ENCODE results near the gene IGFL3.

The IGFL3 gene

DNA sequence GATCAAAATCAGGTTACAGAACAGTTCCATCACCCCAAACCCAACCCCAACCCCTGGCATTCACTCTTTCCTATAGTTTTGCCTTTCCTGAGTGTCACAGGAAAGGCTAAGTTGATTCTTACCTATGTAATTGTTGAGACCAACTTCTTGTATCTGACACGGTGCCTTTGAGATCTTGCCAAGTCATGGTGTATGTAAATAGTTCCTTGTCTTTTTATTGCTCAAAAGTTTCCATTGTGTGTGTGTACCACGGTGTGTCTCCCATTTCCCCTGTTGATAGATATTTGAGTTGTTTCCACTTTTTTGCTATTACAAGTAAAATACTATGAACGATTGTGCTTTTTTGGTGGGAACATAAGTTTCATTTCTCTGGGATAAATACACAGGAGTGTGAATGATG lies 20.3 kb upstream of the IGFL3 start:
- TF ChIP-seq POLR2AphosphoS5 (IDR thresholded peaks at IDR 0.05; ENCODE audit: low read depth, low read length) (no peak), FOXP2 (optimal IDR thresholded peaks at IDR 0.05; ENCODE audit: borderline replicate concordance, extremely low read depth, extremely low read length, insufficient read depth) (no peak), TAF1 (IDR thresholded peaks at IDR 0.05; ENCODE audit: borderline replicate concordance, insufficient read depth, low read length) (no peak), SIN3A (IDR thresholded peaks at IDR 0.05; ENCODE audit: borderline replicate concordance, insufficient read depth, low read length) (no peak)
- TF ChIP-seq, protein P1, sequence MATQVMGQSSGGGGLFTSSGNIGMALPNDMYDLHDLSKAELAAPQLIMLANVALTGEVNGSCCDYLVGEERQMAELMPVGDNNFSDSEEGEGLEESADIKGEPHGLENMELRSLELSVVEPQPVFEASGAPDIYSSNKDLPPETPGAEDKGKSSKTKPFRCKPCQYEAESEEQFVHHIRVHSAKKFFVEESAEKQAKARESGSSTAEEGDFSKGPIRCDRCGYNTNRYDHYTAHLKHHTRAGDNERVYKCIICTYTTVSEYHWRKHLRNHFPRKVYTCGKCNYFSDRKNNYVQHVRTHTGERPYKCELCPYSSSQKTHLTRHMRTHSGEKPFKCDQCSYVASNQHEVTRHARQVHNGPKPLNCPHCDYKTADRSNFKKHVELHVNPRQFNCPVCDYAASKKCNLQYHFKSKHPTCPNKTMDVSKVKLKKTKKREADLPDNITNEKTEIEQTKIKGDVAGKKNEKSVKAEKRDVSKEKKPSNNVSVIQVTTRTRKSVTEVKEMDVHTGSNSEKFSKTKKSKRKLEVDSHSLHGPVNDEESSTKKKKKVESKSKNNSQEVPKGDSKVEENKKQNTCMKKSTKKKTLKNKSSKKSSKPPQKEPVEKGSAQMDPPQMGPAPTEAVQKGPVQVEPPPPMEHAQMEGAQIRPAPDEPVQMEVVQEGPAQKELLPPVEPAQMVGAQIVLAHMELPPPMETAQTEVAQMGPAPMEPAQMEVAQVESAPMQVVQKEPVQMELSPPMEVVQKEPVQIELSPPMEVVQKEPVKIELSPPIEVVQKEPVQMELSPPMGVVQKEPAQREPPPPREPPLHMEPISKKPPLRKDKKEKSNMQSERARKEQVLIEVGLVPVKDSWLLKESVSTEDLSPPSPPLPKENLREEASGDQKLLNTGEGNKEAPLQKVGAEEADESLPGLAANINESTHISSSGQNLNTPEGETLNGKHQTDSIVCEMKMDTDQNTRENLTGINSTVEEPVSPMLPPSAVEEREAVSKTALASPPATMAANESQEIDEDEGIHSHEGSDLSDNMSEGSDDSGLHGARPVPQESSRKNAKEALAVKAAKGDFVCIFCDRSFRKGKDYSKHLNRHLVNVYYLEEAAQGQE (IDR thresholded peaks at IDR 0.05; ENCODE audit: insufficient read depth in 1 of 2, low read depth in 2 of 2, low read length in 2 of 2): no peak

DNA sequence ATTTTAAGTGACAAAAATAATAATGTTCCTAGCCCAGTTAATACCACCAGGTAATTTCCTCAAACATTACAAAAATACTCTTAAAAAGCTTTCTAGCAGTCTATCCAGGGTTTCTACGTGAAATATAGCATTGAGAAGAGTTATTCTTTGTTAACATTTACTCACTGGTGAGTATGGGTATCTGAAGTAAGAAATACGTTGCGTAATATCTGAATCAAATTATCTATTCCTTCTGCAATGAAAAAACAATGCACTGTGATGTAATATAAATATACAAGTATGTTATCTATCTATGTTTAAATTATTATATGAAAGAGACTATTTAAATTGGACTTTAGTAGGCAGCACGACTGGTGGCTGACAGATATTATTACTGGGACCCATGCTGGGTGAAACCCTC lies 17.8 kb upstream of the IGFL3 start:
- TF ChIP-seq, protein P1 (IDR thresholded peaks at IDR 0.05; ENCODE audit: insufficient read depth in 1 of 2, low read depth in 2 of 2, low read length in 2 of 2): no peak
- TF ChIP-seq FOXP2 (optimal IDR thresholded peaks at IDR 0.05; ENCODE audit: borderline replicate concordance, extremely low read depth, extremely low read length, insufficient read depth): no peak
- TF ChIP-seq POLR2AphosphoS5 (IDR thresholded peaks at IDR 0.05; ENCODE audit: low read depth, low read length): no peak
- no peak for TF ChIP-seq SIN3A (IDR thresholded peaks at IDR 0.05; ENCODE audit: borderline replicate concordance, insufficient read depth, low read length)
- no peak for TF ChIP-seq TAF1 (IDR thresholded peaks at IDR 0.05; ENCODE audit: borderline replicate concordance, insufficient read depth, low read length)

DNA sequence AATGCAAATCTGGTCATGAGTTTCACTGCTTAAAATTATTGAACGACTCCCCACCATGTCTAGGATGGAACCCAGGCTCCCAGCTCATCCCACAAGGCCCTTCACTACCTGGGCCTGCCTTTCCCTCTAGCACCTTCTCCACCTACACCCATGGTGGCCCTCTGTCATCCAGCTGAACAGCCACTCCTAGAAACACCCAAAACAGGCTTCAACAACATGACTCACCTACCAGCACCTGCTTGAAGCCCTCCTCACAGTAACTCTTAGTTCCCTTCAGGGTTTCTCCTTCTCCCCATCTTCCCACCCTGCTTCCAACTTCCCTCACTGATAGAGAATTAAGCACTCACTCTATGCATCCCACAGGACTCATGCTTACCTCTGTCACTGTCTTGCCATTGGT lies 16.9 kb upstream of the IGFL3 start:
- TF ChIP-seq TAF1 (IDR thresholded peaks at IDR 0.05; ENCODE audit: borderline replicate concordance, insufficient read depth, low read length) (no peak), FOXP2 (optimal IDR thresholded peaks at IDR 0.05; ENCODE audit: borderline replicate concordance, extremely low read depth, extremely low read length, insufficient read depth) (no peak)

DNA sequence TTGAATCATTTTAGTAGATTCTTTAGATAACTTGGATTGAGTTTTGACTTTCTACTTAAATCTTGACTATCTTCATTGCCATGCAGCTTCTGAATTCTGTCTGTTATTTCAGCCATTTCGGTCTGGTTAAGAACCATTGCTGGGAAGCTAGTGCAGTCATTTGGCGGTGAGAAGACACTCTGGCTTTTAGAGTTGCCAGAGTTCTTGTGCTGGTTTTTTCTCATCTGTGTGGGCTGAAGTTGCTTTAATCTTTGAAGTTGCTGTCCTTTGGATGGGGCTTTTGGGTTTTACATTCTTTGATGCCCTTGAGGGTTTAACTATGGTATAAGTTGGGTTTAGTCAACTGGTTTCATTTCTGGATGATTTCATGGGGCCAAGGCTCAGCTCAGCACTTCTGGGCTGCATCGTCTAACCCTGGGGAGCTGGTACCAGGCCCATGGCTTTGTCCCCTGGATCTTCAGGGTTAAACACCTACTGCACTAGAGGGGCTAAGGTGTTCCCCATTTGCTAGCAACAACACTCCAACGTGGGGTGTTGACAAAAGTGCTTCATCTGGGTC lies 13.5 kb upstream of the IGFL3 start:
- TF ChIP-seq, protein P1 (IDR thresholded peaks at IDR 0.05; ENCODE audit: insufficient read depth in 1 of 2, low read depth in 2 of 2, low read length in 2 of 2): no peak
- TF ChIP-seq TAF1 (IDR thresholded peaks at IDR 0.05; ENCODE audit: borderline replicate concordance, insufficient read depth, low read length) (no peak), SIN3A (IDR thresholded peaks at IDR 0.05; ENCODE audit: borderline replicate concordance, insufficient read depth, low read length) (no peak), POLR2AphosphoS5 (IDR thresholded peaks at IDR 0.05; ENCODE audit: low read depth, low read length) (no peak), FOXP2 (optimal IDR thresholded peaks at IDR 0.05; ENCODE audit: borderline replicate concordance, extremely low read depth, extremely low read length, insufficient read depth) (no peak)

DNA sequence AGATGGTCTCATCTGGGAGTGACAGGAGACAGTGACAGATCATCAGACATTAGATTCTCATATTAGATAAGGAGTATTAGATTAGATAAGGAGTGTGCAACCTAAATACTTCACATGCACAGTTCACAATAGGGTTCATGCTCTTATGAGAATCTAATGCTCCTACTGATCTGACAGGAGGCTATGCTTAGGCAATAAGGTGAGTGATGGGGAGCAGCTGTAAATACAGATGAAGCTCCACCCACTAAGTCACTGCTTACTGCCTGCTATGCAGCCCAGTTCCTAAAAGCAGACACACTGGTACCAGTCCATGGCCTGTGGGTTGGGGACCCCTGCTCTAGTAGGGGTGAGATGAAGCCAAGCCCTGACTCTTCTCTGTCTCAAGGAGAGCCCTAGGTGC lies 10.0 kb upstream of the IGFL3 start:
- TF ChIP-seq FOXP2 (optimal IDR thresholded peaks at IDR 0.05; ENCODE audit: borderline replicate concordance, extremely low read depth, extremely low read length, insufficient read depth): no peak
- TF ChIP-seq POLR2AphosphoS5 (IDR thresholded peaks at IDR 0.05; ENCODE audit: low read depth, low read length): no peak
- TF ChIP-seq, protein P1 (IDR thresholded peaks at IDR 0.05; ENCODE audit: insufficient read depth in 1 of 2, low read depth in 2 of 2, low read length in 2 of 2): no peak
- TF ChIP-seq TAF1 (IDR thresholded peaks at IDR 0.05; ENCODE audit: borderline replicate concordance, insufficient read depth, low read length): no peak
- TF ChIP-seq SIN3A (IDR thresholded peaks at IDR 0.05; ENCODE audit: borderline replicate concordance, insufficient read depth, low read length): no peak
